Sigmoid colon (tissue), 7 donors: Measurements from ENCODE around the gene PRSS57. TPM values are rescaled to one million over a fixed set of nuclear protein-coding genes. Genes with fewer than 3 reads are reported as not detected.
A peak's percentile ranks its signal among the peaks of the same experiment; 100 is the strongest.

ENCODE experiments used
- DNase-seq: peaks from one replicate; pipeline ENCODE4 v3.0.0-alpha.2; 2019
- H3K27ac ChIP-seq, 4 donors: fragments of 200-600 bp; sonication (generic); one replicate each; pipeline ENCODE4 v1.5.1; 2016 to 2019; ENCODE audit warnings: mild to moderate bottlenecking in 1 of 4
- H3K27me3 ChIP-seq, 3 donors: fragments of 200-600 bp; sonication (generic); one replicate each; pipeline ENCODE4 v1.5.1; 2019; ENCODE audit warnings: mild to moderate bottlenecking in 1 of 3
- H3K36me3 ChIP-seq, 4 donors: fragments of 200-600 bp; sonication (generic); one replicate each; pipeline ENCODE4 v1.5.1; 2016 to 2019
- H3K4me1 ChIP-seq, 4 donors: fragments of 200-600 bp; sonication (generic); one replicate each; pipeline ENCODE4 v1.5.1; 2017 to 2019
- H3K4me3 ChIP-seq, 4 donors: fragments of 200-600 bp; sonication (generic); one replicate each; pipeline ENCODE4 v1.5.1; 2017 to 2019; ENCODE audit warnings: mild to moderate bottlenecking in 2 of 4, moderate library complexity in 1 of 4
- H3K9me3 ChIP-seq, 4 donors: fragments of 200-600 bp in 3 of 4; sonication (generic) in 3 of 4; one replicate each; pipeline versions ENCODE4 v1.5.1 to v1.6.1; 2013 to 2019
- CTCF ChIP-seq, 4 experiments: fragments of 450-650 bp in 3 of 4; fragments of 200-600 bp in 1 of 4; IDR thresholded peaks; one replicate each; pipeline ENCODE4 v1.5.1; 2016 to 2019; ENCODE audit warnings: antibody characterized with exemption in 4 of 4, mild to moderate bottlenecking in 3 of 4, moderate library complexity in 2 of 4
- EP300 ChIP-seq, 4 donors: sonication (generic); formaldehyde crosslinking; IDR thresholded peaks; one replicate each; pipeline ENCODE4 v1.6.1; 2017; ENCODE audit warnings: antibody characterized with exemption in 4 of 4
- POLR2A ChIP-seq, 2 donors: fragments of 450-650 bp; IDR thresholded peaks; one replicate each; pipeline ENCODE4 v1.6.1; 2016; ENCODE audit warnings: antibody characterized with exemption in 2 of 2, mild to moderate bottlenecking in 2 of 2, moderate library complexity in 2 of 2
- POLR2AphosphoS5 ChIP-seq, 4 donors: sonication (generic); formaldehyde crosslinking; IDR thresholded peaks; one replicate each; pipeline ENCODE4 v1.6.1; 2017; ENCODE audit warnings: antibody characterized with exemption in 4 of 4
- WGBS, 2 donors: extraction: QIAGEN DNeasy Blood & Tissue Kit; methylation state at CpG; one replicate each; pipeline ENCODE4 v1.1.7; 2013; 5-methylcytosine and 5-hydroxymethylcytosine counted together
- intact Hi-C: fragments of 100-400 bp; cut with DNase I; formaldehyde crosslinking; loops from one replicate; pipeline ENCODE4 v1.15.1; 2023
- polyA plus RNA-seq, 3 donors: library from polyadenylated mRNA; stranded (reverse); fragments of 200-250 nt; gene quantifications; one replicate each; pipeline ENCODE4 v1.2.3, GENCODE V29; 2013
- total RNA-seq, 4 donors: library from RNA; depleted of rRNA; stranded (reverse); fragments of >200 nt; gene quantifications; one replicate each; pipeline ENCODE4 v1.1.0, GENCODE V29; 2016
- donor health status: healthy with polysubstance abuse.
- donor health status: Bipolar disorder and iron deficiency.
- donor health status: healthy.

The PRSS57 gene
- total and polyA plus RNA-seq, 7 donors: 0.15 TPM; not detected in 6

GRCh38 chr19:662962-663681 lies 32.1 kb downstream of the PRSS57 start, which contains the start of gene RNF126:
RNF126 (minus strand) TSS chr19:663214; CDS start chr19:663121, 93 bp downstream.
- Histone ChIP-seq H3K27me3 (no peaks in the 10 kb centered on the region), H3K4me1 (peaks cover 0 to 65% (median 60%) of the 10 kb centered on the region in 4 donors), H3K36me3 (no peaks in the 10 kb centered on the region), H3K27ac (peak within 1 kb of the TSS; percentile 96 to 99 (median 96)), H3K9me3 (no peaks in the 10 kb centered on the region), H3K4me3 (peak within 1 kb of the TSS; percentile 79 to 100 (median 99))
- intact Hi-C loops: loop anchor here (2.0 to 5.0 kb wide), 3 partner anchors 24 to 134 kb away; partner anchors contain the start of genes FGF22, PALM and PTBP1
- WGBS, 2 donors: 1% methylated on average over 97 of the region's 97 CpGs
- DNase-seq: peak; percentile 96
- TF ChIP-seq POLR2AphosphoS5 (IDR thresholded peaks at IDR 0.05): peak; percentile 65 to 81 (median 77)
- no peak for TF ChIP-seq EP300 (IDR thresholded peaks at IDR 0.05)
- no peak for TF ChIP-seq CTCF (IDR thresholded peaks at IDR 0.05)
- TF ChIP-seq POLR2A (IDR thresholded peaks at IDR 0.05): peak in 1 of 2 donors; percentile 66

GRCh38 chr19:662207-662961 lies 32.9 kb downstream of the PRSS57 start:
- Histone ChIP-seq H3K36me3 (no peaks in the 10 kb centered on the region), H3K9me3 (no peaks in the 10 kb centered on the region), H3K27ac (peak overlapping the region; percentile 96 to 99 (median 96)), H3K4me1 (peaks cover 0 to 72% (median 67%) of the 10 kb centered on the region in 4 donors), H3K4me3 (peak overlapping the region; percentile 79 to 100 (median 99)), H3K27me3 (no peaks in the 10 kb centered on the region)
- WGBS, 2 donors: 0% methylated on average over 81 of the region's 81 CpGs
- no peak for TF ChIP-seq CTCF (IDR thresholded peaks at IDR 0.05)
- TF ChIP-seq POLR2AphosphoS5 (IDR thresholded peaks at IDR 0.05): no peak
- no peak for TF ChIP-seq EP300 (IDR thresholded peaks at IDR 0.05)
- TF ChIP-seq POLR2A (IDR thresholded peaks at IDR 0.05): no peak
- intact Hi-C loops: loop anchor here (2.0 to 5.0 kb wide), 3 partner anchors 24 to 135 kb away; partner anchors contain the start of genes FGF22, PALM and PTBP1
- peak; percentile 75 for DNase-seq

DNA sequence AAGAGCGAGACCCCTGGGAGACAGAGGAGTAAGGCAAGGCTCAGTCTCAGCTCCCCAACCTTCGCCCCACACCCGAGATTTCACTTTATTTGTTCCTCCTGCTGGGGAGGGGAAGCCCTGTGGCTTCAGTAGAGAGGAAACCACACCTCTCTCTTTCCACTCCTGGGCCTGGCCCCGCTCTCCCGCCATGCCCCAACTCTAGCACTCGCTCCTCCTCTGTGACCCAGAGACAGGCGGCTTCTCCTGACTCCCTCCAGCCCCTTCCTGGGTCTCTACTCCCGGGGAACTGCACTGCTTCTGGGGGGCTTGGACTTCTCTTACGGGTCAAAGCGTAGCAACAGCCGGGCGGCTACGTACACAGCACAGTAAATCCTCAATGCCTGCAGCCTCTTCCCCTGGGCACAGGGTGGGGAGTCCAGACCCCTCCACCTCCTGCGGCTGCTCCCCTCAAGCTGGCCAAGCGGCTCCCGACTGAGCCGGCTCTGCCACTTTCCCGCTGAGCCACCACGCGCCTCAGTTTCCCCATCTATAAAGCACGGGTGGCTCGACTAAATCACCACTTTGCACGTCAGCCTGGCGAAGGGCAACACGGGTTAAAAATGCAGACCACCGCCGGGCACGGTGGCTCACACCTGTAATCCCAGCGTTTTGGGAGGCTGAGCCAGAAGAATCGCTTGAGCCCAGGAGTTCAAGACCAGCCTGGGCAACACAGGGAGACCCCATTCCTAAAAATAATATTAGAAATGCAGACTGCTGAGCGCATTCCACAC lies 33.6 kb downstream of the PRSS57 start:
- TF ChIP-seq EP300 (IDR thresholded peaks at IDR 0.05) (no peak), CTCF (IDR thresholded peaks at IDR 0.05) (no peak)
- DNase-seq: peak; percentile 71
- peak overlapping the region; percentile 96 to 99 (median 96) for H3K27ac ChIP-seq
- intact Hi-C loops: loop anchor here (2.0 to 5.0 kb wide), 3 partner anchors 23 to 136 kb away; partner anchors contain the start of genes FGF22, PALM and PTBP1
- no peaks in the 10 kb centered on the region for H3K36me3 ChIP-seq
- no peaks in the 10 kb centered on the region for H3K27me3 ChIP-seq
- WGBS, 2 donors: 2 to 7% methylated on average over 31 of the region's 31 CpGs
- H3K4me3 ChIP-seq: peak overlapping the region; percentile 79 to 100 (median 99)
- H3K9me3 ChIP-seq: no peaks in the 10 kb centered on the region
- peaks cover 0 to 77% (median 73%) of the 10 kb centered on the region in 4 donors for H3K4me1 ChIP-seq

GRCh38 chr19:660793-661426 lies 34.3 kb downstream of the PRSS57 start:
- H3K4me3 ChIP-seq: peak overlapping the region in 3 of 4 donors; percentile 79 to 100 (median 100)
- H3K27ac ChIP-seq: peak overlapping the region; percentile 96 to 99 (median 96)
- TF ChIP-seq POLR2AphosphoS5 (IDR thresholded peaks at IDR 0.05): no peak
- TF ChIP-seq EP300 (IDR thresholded peaks at IDR 0.05): no peak
- TF ChIP-seq CTCF (IDR thresholded peaks at IDR 0.05): no peak
- TF ChIP-seq POLR2A (IDR thresholded peaks at IDR 0.05): no peak
- no peaks in the 10 kb centered on the region for H3K9me3 ChIP-seq
- intact Hi-C loops: loop anchor here (5.0 kb wide), 1 partner anchor 136 kb away; the partner anchor contains the start of gene PTBP1
- peaks cover 0 to 77% (median 73%) of the 10 kb centered on the region in 4 donors for H3K4me1 ChIP-seq
- H3K36me3 ChIP-seq: no peaks in the 10 kb centered on the region
- 10 to 29% methylated on average over 20 of the region's 20 CpGs for WGBS, 2 donors
- DNase-seq: peak; percentile 64
- no peaks in the 10 kb centered on the region for H3K27me3 ChIP-seq
